GM21381 (cell line): Measurements from ENCODE around the gene CA4.
"Not testable (repeated sequence)": the region's sequence is repeated elsewhere in the genome, so short reads cannot be mapped to it uniquely, and the experiment has no call there.

Source experiments
- ATAC-seq: cut with Tn5 transposase; IDR thresholded peaks from one replicate; pipeline ENCODE4 v1.9.1; 2021; ENCODE audit warnings: mild to moderate bottlenecking, moderate library complexity; ENCODE audit not compliant: unreplicated experiment

Gene CA4

GRCh38 chr17:60171753-60172079, 21.9 kb downstream of the CA4 start:
- ATAC-seq: no peak

- no peak for ATAC-seq
Measured at GRCh38 chr17:60173304-60173819, 23.6 kb downstream of the CA4 start.

- ATAC-seq: no peak
Measured at GRCh38 chr17:60174035-60174434, 24.3 kb downstream of the CA4 start.

- ATAC-seq: not testable (repeated sequence)
Measured at GRCh38 chr17:60174767-60175166, 25.0 kb downstream of the CA4 start.

GRCh38 chr17:60176763-60177162, 27.0 kb downstream of the CA4 start:
- not testable (repeated sequence) for ATAC-seq

- not testable (repeated sequence) for ATAC-seq
Measured at GRCh38 chr17:60178180-60178579, 28.4 kb downstream of the CA4 start.

- not testable (repeated sequence) for ATAC-seq
Measured at GRCh38 chr17:60180380-60180779, 30.6 kb downstream of the CA4 start.

GRCh38 chr17:60186372-60186771, 36.6 kb downstream of the CA4 start:
- ATAC-seq: not testable (repeated sequence)

GRCh38 chr17:60186846-60187745, 37.3 kb downstream of the CA4 start:
- ATAC-seq: not testable (repeated sequence)

- no peak for ATAC-seq
Measured at GRCh38 chr17:60188759-60189158, 39.0 kb downstream of the CA4 start.

- not testable (repeated sequence) for ATAC-seq
Measured at GRCh38 chr17:60190032-60190431, 40.3 kb downstream of the CA4 start.

- ATAC-seq: not testable (repeated sequence)
Measured at GRCh38 chr17:60193032-60193431, 43.3 kb downstream of the CA4 start.

GRCh38 chr17:60193482-60193881, 43.7 kb downstream of the CA4 start:
- no peak for ATAC-seq

GRCh38 chr17:60194141-60194540, 44.4 kb downstream of the CA4 start:
- ATAC-seq: not testable (repeated sequence)

GRCh38 chr17:60198630-60199029, 48.9 kb downstream of the CA4 start:
- ATAC-seq: not testable (repeated sequence)

- not testable (repeated sequence) for ATAC-seq
Measured at GRCh38 chr17:60205782-60206181, 56.0 kb downstream of the CA4 start.

GRCh38 chr17:60208302-60208701, 58.5 kb downstream of the CA4 start:
- ATAC-seq: not testable (repeated sequence)
